HG03060 (cell line): Measurements from ENCODE around the gene SLC7A9.

Source experiments
- ATAC-seq: cut with Tn5 transposase; IDR thresholded peaks from one replicate; pipeline ENCODE4 v1.9.1; 2021; ENCODE audit warnings: low read depth, moderate number of reproducible peaks; ENCODE audit not compliant: unreplicated experiment

Gene SLC7A9

GRCh38 chr19:32869369-32869965 is at the start of gene SLC7A9:
Gene SLC7A9, minus strand, starts transcription at chr19:32869767. Its CDS starts 1,233 bp downstream, at chr19:32868534.
- no peak for ATAC-seq

- no peak for ATAC-seq
Measured at GRCh38 chr19:32919365-32919764, 49.8 kb upstream of the SLC7A9 start.

- no peak for ATAC-seq
Measured at GRCh38 chr19:32917616-32917996, 48.0 kb upstream of the SLC7A9 start.

- no peak for ATAC-seq
Measured at GRCh38 chr19:32916969-32917615, 47.5 kb upstream of the SLC7A9 start.

- no peak for ATAC-seq
Measured at GRCh38 chr19:32914879-32915660, 45.5 kb upstream of the SLC7A9 start.

- no peak for ATAC-seq
Measured at GRCh38 chr19:32911467-32911866, 41.9 kb upstream of the SLC7A9 start.

GRCh38 chr19:32910874-32911273 is 41.3 kb upstream of the SLC7A9 start:
- ATAC-seq = no peak

- ATAC-seq = no peak
Measured at GRCh38 chr19:32910094-32910493, 40.5 kb upstream of the SLC7A9 start.

- no peak for ATAC-seq
Measured at GRCh38 chr19:32909257-32909656, 39.7 kb upstream of the SLC7A9 start.

GRCh38 chr19:32908641-32909190 is 39.1 kb upstream of the SLC7A9 start:
- no peak for ATAC-seq

- ATAC-seq = no peak
Measured at GRCh38 chr19:32902448-32902847, 32.9 kb upstream of the SLC7A9 start.

GRCh38 chr19:32901504-32902161 is 32.1 kb upstream of the SLC7A9 start:
- no peak for ATAC-seq

- no peak for ATAC-seq
Measured at GRCh38 chr19:32896516-32897214, 27.1 kb upstream of the SLC7A9 start.

GRCh38 chr19:32895384-32895783 is 25.8 kb upstream of the SLC7A9 start:
- ATAC-seq = no peak

GRCh38 chr19:32891609-32892008 is 22.0 kb upstream of the SLC7A9 start:
- ATAC-seq = no peak

GRCh38 chr19:32890841-32891240 is 21.3 kb upstream of the SLC7A9 start:
- ATAC-seq = no peak

GRCh38 chr19:32890326-32890725 is 20.8 kb upstream of the SLC7A9 start:
- no peak for ATAC-seq

GRCh38 chr19:32889137-32889934 is 19.8 kb upstream of the SLC7A9 start:
- no peak for ATAC-seq

GRCh38 chr19:32887572-32888215 is 18.1 kb upstream of the SLC7A9 start:
- no peak for ATAC-seq
